Endothelial cell of umbilical vein (primary cell): ENCODE results near the gene GSTT4. TPM values are rescaled to one million over a fixed set of nuclear protein-coding genes. Genes with fewer than 3 reads are reported as not detected.

Experiments used
- BruUV-seq: library from RNA; stranded (reverse); fragments of 400-500 nt; replicated peaks from 2 replicates; lab custom pipeline; 2021; lab: Mats Ljungman, UMichigan
- CTCF ChIA-PET: fragments of 300-600, 350-600 bp; sonication (Branson Sonifier 250); formaldehyde crosslinking; loops from one replicate; lab custom pipeline; 2021; ENCODE audit warnings: antibody characterized with exemption, inconsistent platforms; lab: Charles Lee
- POLR2A ChIA-PET: fragments of 300-600, 350-600 bp; sonication (Branson Sonifier 250); formaldehyde crosslinking; loops from one replicate; lab custom pipeline; 2021; ENCODE audit warnings: antibody characterized with exemption, inconsistent platforms; lab: Charles Lee
- DNase-seq: peaks from one replicate; pipeline ENCODE4 v3.0.0-alpha.2; 2011; ENCODE audit warnings: low read depth, low spot score
- FAIRE-seq: peaks from 2 replicates; lab custom pipeline; 2011; peaks lifted over from hg19 to GRCh38; lab: Jason Lieb, UNC
- H2AFZ ChIP-seq: 2 replicates; pipeline ENCODE4 v1.6.0; 2012; ENCODE audit warnings: low read depth, low read length, control low read depth, inconsistent platforms
- H3K27ac ChIP-seq: 2 replicates; pipeline ENCODE4 v1.5.1; 2011; ENCODE audit warnings: low read depth, mild to moderate bottlenecking, control low read depth, low read length, moderate library complexity; ENCODE audit not compliant: insufficient read depth
- H3K27me3 ChIP-seq, 2 experiments: 2 replicates each; pipeline versions ENCODE4 v1.6.0 to v1.6.1; 2011; ENCODE audit warnings: low read length in 2 of 2, mixed read lengths in 1 of 2; ENCODE audit not compliant: control insufficient read depth in 2 of 2, insufficient read depth in 2 of 2
- H3K36me3 ChIP-seq, 2 experiments: 2 replicates in 1 of 2; 3 replicates in 1 of 2; pipeline ENCODE4 v1.5.1; 2011; ENCODE audit warnings: low read length in 2 of 2, mild to moderate bottlenecking in 1 of 2, moderate library complexity in 1 of 2; ENCODE audit not compliant: control insufficient read depth in 2 of 2, insufficient read depth in 2 of 2; ENCODE audit errors: extremely low read depth in 1 of 2
- H3K4me1 ChIP-seq: 3 replicates; pipeline ENCODE4 v1.5.1; 2011; ENCODE audit warnings: mild to moderate bottlenecking, low read length; ENCODE audit not compliant: control insufficient read depth, insufficient read depth; ENCODE audit errors: extremely low read depth
- H3K4me2 ChIP-seq: 2 replicates; pipeline ENCODE4 v1.6.1; 2011; ENCODE audit warnings: low read length, control low read depth, mixed read lengths; ENCODE audit not compliant: insufficient read depth
- H3K4me3 ChIP-seq, 3 experiments: fragments of 200-600 bp in 1 of 3; sonication (generic), shearing (Covaris generic) in 1 of 3; replicated peaks in 1 of 3; 2 replicates each; pipeline ENCODE4 v1.5.1; 2011 to 2016; ENCODE audit warnings: control low read depth in 3 of 3, low read length in 3 of 3, mild to moderate bottlenecking in 2 of 3, inconsistent platforms in 1 of 3, low read depth in 1 of 3, moderate library complexity in 1 of 3; ENCODE audit not compliant: insufficient read depth in 1 of 3
- H3K79me2 ChIP-seq: 2 replicates; pipeline ENCODE4 v1.6.0; 2012; ENCODE audit warnings: low read length, inconsistent platforms; ENCODE audit not compliant: control insufficient read depth, insufficient read depth
- H3K9ac ChIP-seq: replicated peaks from 2 replicates; pipeline ENCODE3; 2011; ENCODE audit warnings: low read length, control low read depth; ENCODE audit not compliant: insufficient read depth; ENCODE audit errors: extremely low read depth
- H3K9me1 ChIP-seq: replicated peaks from 3 replicates; pipeline ENCODE4 v1.6.0; 2011; ENCODE audit warnings: mild to moderate bottlenecking, low read length; ENCODE audit not compliant: control insufficient read depth, insufficient read depth; ENCODE audit errors: extremely low read depth
- H3K9me3 ChIP-seq: replicated peaks from 2 replicates; pipeline ENCODE4 v1.5.1; 2012; ENCODE audit warnings: low read length, inconsistent platforms; ENCODE audit not compliant: control insufficient read depth, insufficient read depth
- H4K20me1 ChIP-seq: replicated peaks from 2 replicates; pipeline ENCODE3; 2011; ENCODE audit warnings: mild to moderate bottlenecking, low read length; ENCODE audit not compliant: control insufficient read depth, insufficient read depth; ENCODE audit errors: extremely low read depth
- CTCF ChIP-seq, 2 donors: IDR thresholded peaks; 1 replicate in 1 of 2; 2 replicates in 1 of 2; pipeline ENCODE4 v1.5.1; 2011; ENCODE audit warnings: low read length in 2 of 2, mild to moderate bottlenecking in 2 of 2, moderate library complexity in 2 of 2, control low read depth in 1 of 2, inconsistent platforms in 1 of 2, low read depth in 1 of 2; ENCODE audit not compliant: insufficient read depth in 1 of 2; ENCODE audit errors: extremely low read depth in 1 of 2
- EZH2 ChIP-seq: IDR thresholded peaks from 2 replicates; pipeline ENCODE4 v1.6.1; 2012; ENCODE audit warnings: borderline replicate concordance, low read depth, mild to moderate bottlenecking, moderate library complexity, low read length, inconsistent platforms; ENCODE audit not compliant: severe bottlenecking
- FOS ChIP-seq: IDR thresholded peaks from 2 replicates; pipeline ENCODE4 v1.6.1; 2011; ENCODE audit warnings: mild to moderate bottlenecking, low read length, moderate library complexity, borderline replicate concordance; ENCODE audit not compliant: insufficient read depth
- GATA2 ChIP-seq: IDR thresholded peaks from 2 replicates; pipeline ENCODE4 v1.7.0; 2011; ENCODE audit warnings: low read depth, mild to moderate bottlenecking, moderate library complexity, mixed read lengths, low read length; ENCODE audit not compliant: insufficient read length, insufficient read depth
- JUN ChIP-seq: IDR thresholded peaks from 2 replicates; pipeline ENCODE4 v1.6.1; 2011; ENCODE audit warnings: borderline replicate concordance, low read depth; ENCODE audit not compliant: insufficient read length, insufficient read depth
- MYC ChIP-seq: IDR thresholded peaks from one replicate; pipeline ENCODE4 v1.6.1; 2011; ENCODE audit warnings: mild to moderate bottlenecking, low read depth, low read length
- POLR2A ChIP-seq: IDR thresholded peaks from 2 replicates; pipeline ENCODE4 v1.6.1; 2012; ENCODE audit warnings: low read depth, mild to moderate bottlenecking, control low read depth, low read length
- POLR2AphosphoS5 ChIP-seq: IDR thresholded peaks from 2 replicates; pipeline ENCODE4 v1.6.1; 2012; ENCODE audit warnings: low read depth, mild to moderate bottlenecking, control low read depth, low read length, moderate library complexity; ENCODE audit not compliant: insufficient read depth
- dilution Hi-C: fragments of 300-500 bp; cut with MboI; formaldehyde crosslinking; loops from one replicate; pipeline ENCODE4 v1.15.0; 2019; ENCODE audit warnings: low sequenced_read_pairs; ENCODE audit not compliant: extremely low pct_ligation_motif_present
- intact Hi-C: fragments of 100-400 bp; cut with micrococcal nuclease; formaldehyde crosslinking; loops from one replicate; pipeline ENCODE4 v1.10.0; 2022
- polyA plus RNA-seq, 4 experiments: library from polyadenylated mRNA; depleted of rRNA in 3 of 4; stranded (reverse) in 3 of 4; unstranded in 1 of 4; fragments of >200 nt; gene quantifications; 2 replicates each; pipeline versions ENCODE4 v1.2.1 to v1.2.3, GENCODE V29; 2011 to 2012; ENCODE audit warnings: missing spikeins in 1 of 4
- total RNA-seq: library from RNA; stranded (reverse); gene quantifications from 2 replicates; pipeline ENCODE4 v1.2.3, GENCODE V29; 2021
- TF ChIP-seq, protein P1 (sequence below): IDR thresholded peaks from 2 replicates; pipeline ENCODE4 v1.6.1; 2011; ENCODE audit not compliant: insufficient read depth, insufficient read length

Gene GSTT4
- total and polyA plus RNA-seq, 2 donors (not counting 3 experiments of a cell fraction or from before 2014, with no cell fraction given), result not detected

DNA sequence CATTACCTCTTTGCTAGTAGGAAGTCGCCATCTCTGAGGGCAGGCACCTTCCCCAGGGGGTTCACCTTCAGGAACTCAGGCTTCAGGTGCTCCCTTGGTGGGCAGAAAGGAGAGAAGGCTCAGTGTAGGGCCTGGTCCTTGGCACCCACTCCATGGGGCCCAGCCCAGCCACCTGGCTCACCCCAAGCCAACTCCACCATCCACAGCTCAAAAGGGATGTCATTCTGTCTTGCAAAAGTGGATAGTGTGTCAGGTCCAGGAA, 2.7 kb upstream of the GSTT4 start:
- Histone ChIP-seq H3K4me3 (no peak overlapping the region), H4K20me1 (no peaks in the 10 kb centered on the region), H3K9ac (no peak overlapping the region), H3K9me3 (no peaks in the 10 kb centered on the region), H3K36me3 (no peaks in the 10 kb centered on the region), H3K4me1 (peaks cover 5% of the 10 kb centered on the region), H3K4me2 (no peak overlapping the region), H3K27me3 (no peaks in the 10 kb centered on the region), H3K79me2 (peaks cover 12% of the 10 kb centered on the region), H2AFZ (no peak overlapping the region), H3K27ac (no peak overlapping the region), H3K9me1 (no peaks in the 10 kb centered on the region)
- POLR2A ChIA-PET, result no interaction called here
- FAIRE-seq (no peak), DNase-seq (no peak)
- intact Hi-C loops, result no loop called here
- TF ChIP-seq JUN, result no peak
- no peak for TF ChIP-seq GATA2
- TF ChIP-seq POLR2AphosphoS5, result no peak
- no peak for TF ChIP-seq MYC
- no peak for TF ChIP-seq EZH2
- TF ChIP-seq FOS, result no peak
- TF ChIP-seq, protein P1, sequence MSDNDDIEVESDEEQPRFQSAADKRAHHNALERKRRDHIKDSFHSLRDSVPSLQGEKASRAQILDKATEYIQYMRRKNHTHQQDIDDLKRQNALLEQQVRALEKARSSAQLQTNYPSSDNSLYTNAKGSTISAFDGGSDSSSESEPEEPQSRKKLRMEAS, result no peak
- no peak for TF ChIP-seq POLR2A
- TF ChIP-seq CTCF (IDR thresholded peaks at IDR 0.05; ENCODE audit: extremely low read depth in 1 of 2, insufficient read depth in 1 of 2, low read depth in 1 of 2, low read length in 2 of 2), result no peak
- CTCF ChIA-PET, result no interaction called here
- dilution Hi-C loops, result no loop called here
- no TSS peak for BruUV-seq
